Left lung (tissue), 10 donors: ENCODE data around the gene SLC44A5. TPM values are rescaled to one million over a fixed set of nuclear protein-coding genes. Genes with fewer than 3 reads are reported as not detected.

Source experiments
- ATAC-seq: fragments of 200-7000 bp; cut with Tn5 transposase; one replicate; pipeline ENCODE4 v1.9.1; 2020; ENCODE audit warnings: moderate library complexity
- DNase-seq, 4 donors: peaks; one replicate each; pipeline ENCODE4 v3.0.0-alpha.2; 2013 to 2020
- H3K27ac ChIP-seq, 2 donors: fragments of 200-600 bp; sonication (generic) in 1 of 2; one replicate each; pipeline versions ENCODE4 v1.5.0 to v1.8.0; 2020 to 2021
- H3K27me3 ChIP-seq, 2 donors: fragments of 200-600 bp; sonication (generic) in 1 of 2; one replicate each; pipeline versions ENCODE4 v1.5.0 to v1.8.0; 2020 to 2021
- H3K36me3 ChIP-seq, 2 donors: fragments of 200-600 bp; sonication (generic) in 1 of 2; one replicate each; pipeline versions ENCODE4 v1.5.0 to v1.8.0; 2020 to 2021
- H3K4me1 ChIP-seq, 2 donors: fragments of 200-600 bp; one replicate each; pipeline ENCODE4 v1.8.0; 2021
- H3K4me3 ChIP-seq, 2 donors: fragments of 200-600 bp; sonication (generic) in 1 of 2; one replicate each; pipeline versions ENCODE4 v1.5.0 to v1.8.0; 2020 to 2021; ENCODE audit warnings: mild to moderate bottlenecking in 1 of 2
- H3K9me3 ChIP-seq, 2 donors: fragments of 200-600 bp; sonication (generic) in 1 of 2; one replicate each; pipeline versions ENCODE4 v1.5.0 to v1.8.0; 2020 to 2021
- intact Hi-C, 2 donors: fragments of 100-400 bp; cut with DNase I; formaldehyde crosslinking; loops; one replicate each; pipeline versions ENCODE4 v1.11.2 to v1.14.2; 2022
- polyA plus RNA-seq, 6 donors: library from polyadenylated mRNA; unstranded; fragments of 120-200 nt; gene quantifications; one replicate each; pipeline ENCODE4 v1.2.1, GENCODE V29; 2013; ENCODE audit not compliant: insufficient read length in 6 of 6
- total RNA-seq, 2 donors: library from RNA; stranded (reverse); fragmentation: NEBNext Ultra II Directional; extraction: Animal tissue kit (Norgen Biotek cat#: 25700); gene quantifications; one replicate each; pipeline ENCODE4 v1.2.1, GENCODE V29; 2021
- TF ChIP-seq, protein P1 (sequence below), 2 donors: fragments of 200-600 bp; sonication (generic) in 1 of 2; IDR thresholded peaks; one replicate each; pipeline versions ENCODE4 v1.5.0 to v1.8.0; 2021; ENCODE audit warnings: antibody characterized with exemption in 2 of 2
- donor health status: DM: no; HTN: yes; CAD: no.
- donor health status: DM: no; HTN: no; CAD: no.

SLC44A5 gene
- total and polyA plus RNA-seq, 8 donors: 0.09 to 6.4 (median 2.7) TPM

- Histone ChIP-seq H3K27ac (no peak overlapping the region), H3K4me1 (no peaks in the 10 kb centered on the region), H3K9me3 (peaks cover 0 to 7% of the 10 kb centered on the region in 2 donors), H3K27me3 (no peaks in the 10 kb centered on the region), H3K4me3 (no peak overlapping the region), H3K36me3 (no peaks in the 10 kb centered on the region)
- no peak for ATAC-seq
- TF ChIP-seq, protein P1, sequence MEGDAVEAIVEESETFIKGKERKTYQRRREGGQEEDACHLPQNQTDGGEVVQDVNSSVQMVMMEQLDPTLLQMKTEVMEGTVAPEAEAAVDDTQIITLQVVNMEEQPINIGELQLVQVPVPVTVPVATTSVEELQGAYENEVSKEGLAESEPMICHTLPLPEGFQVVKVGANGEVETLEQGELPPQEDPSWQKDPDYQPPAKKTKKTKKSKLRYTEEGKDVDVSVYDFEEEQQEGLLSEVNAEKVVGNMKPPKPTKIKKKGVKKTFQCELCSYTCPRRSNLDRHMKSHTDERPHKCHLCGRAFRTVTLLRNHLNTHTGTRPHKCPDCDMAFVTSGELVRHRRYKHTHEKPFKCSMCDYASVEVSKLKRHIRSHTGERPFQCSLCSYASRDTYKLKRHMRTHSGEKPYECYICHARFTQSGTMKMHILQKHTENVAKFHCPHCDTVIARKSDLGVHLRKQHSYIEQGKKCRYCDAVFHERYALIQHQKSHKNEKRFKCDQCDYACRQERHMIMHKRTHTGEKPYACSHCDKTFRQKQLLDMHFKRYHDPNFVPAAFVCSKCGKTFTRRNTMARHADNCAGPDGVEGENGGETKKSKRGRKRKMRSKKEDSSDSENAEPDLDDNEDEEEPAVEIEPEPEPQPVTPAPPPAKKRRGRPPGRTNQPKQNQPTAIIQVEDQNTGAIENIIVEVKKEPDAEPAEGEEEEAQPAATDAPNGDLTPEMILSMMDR (IDR thresholded peaks at IDR 0.05): no peak
- intact Hi-C loops: no loop called here
- no peak for DNase-seq
Measured at GRCh38 chr1:75174031-75174760, 436.7 kb downstream of the SLC44A5 start.

DNA sequence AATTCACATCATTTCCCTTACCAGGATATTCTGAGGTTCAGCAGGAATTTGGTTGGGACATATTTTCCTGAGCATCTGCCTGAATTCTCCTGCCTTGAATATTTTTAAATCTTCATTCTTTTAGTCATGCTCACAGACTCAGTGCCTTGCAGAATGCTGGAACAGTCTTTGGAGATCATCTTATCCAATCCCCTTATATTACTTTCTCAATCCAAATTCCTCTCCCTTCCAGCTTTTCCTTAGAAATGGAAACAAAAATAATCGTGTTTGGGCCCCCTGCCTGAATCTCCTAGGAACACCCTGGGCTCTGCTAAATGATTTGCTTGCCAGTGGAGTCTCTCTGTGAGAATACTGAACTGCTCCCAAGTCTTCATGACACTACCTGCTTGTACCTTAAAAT lies 438.4 kb downstream of the SLC44A5 start:
- H3K9me3 ChIP-seq: peaks cover 0 to 7% of the 10 kb centered on the region in 2 donors
- no peaks in the 10 kb centered on the region for H3K36me3 ChIP-seq
- ATAC-seq (no peak), DNase-seq (no peak)
- no peak overlapping the region for H3K4me3 ChIP-seq
- intact Hi-C loops: no loop called here
- H3K4me1 ChIP-seq: no peaks in the 10 kb centered on the region
- TF ChIP-seq, protein P1 (IDR thresholded peaks at IDR 0.05): no peak
- no peaks in the 10 kb centered on the region for H3K27me3 ChIP-seq
- H3K27ac ChIP-seq: no peak overlapping the region

DNA sequence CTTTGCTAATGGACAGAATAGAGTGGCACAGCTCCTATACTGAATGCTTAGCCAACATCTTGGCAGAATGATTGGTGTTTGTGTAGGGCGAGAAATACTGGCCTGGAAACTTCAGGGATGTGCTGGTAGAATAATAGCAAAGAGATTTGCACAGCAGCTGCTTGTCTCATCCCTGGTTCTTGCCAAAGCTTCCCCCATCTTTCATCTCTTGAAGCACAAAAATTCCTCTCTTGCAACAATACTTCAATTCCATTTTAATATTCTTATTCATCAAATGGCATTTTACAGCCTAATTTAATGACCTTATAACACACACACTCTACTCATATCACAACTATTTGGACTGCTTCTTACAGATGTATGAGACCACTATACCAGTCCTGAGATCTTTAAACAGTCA lies 439.0 kb downstream of the SLC44A5 start:
- Histone ChIP-seq H3K27ac (no peak overlapping the region), H3K4me3 (no peak overlapping the region)
- intact Hi-C loops: no loop called here

DNA sequence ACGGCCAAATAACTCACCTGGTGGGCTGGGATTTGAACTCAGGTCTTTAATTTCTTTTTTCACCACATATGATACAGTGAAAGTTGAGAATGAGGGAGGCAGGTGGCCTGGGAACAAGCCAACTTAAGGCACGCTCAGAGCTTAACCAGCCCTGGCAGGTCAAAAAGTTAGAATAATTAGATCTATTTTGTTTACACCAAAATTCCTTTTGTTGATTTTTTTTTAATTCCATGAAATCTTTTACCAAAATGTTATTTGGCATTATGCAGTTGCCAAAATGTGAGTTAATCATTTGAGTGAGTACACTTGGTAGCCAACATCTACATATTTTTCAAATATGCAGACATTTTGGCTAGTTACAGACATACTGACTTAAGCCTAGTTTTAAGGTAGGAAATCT lies 439.9 kb downstream of the SLC44A5 start:
- TF ChIP-seq, protein P1 (IDR thresholded peaks at IDR 0.05): no peak
- H3K4me1 ChIP-seq: no peaks in the 10 kb centered on the region
- DNase-seq (no peak), ATAC-seq (no peak)
- no peak overlapping the region for H3K4me3 ChIP-seq
- H3K9me3 ChIP-seq: peaks cover 0 to 5% of the 10 kb centered on the region in 2 donors
- no peaks in the 10 kb centered on the region for H3K36me3 ChIP-seq
- H3K27me3 ChIP-seq: no peaks in the 10 kb centered on the region
- no peak overlapping the region for H3K27ac ChIP-seq
- intact Hi-C loops: no loop called here

More for the DNA sequence above, 439.0 kb downstream of the SLC44A5 start:
- Histone ChIP-seq H3K27me3 (no peaks in the 10 kb centered on the region), H3K9me3 (peaks cover 0 to 7% of the 10 kb centered on the region in 2 donors), H3K36me3 (no peaks in the 10 kb centered on the region), H3K4me1 (no peaks in the 10 kb centered on the region)
- no peak for DNase-seq
- no peak for ATAC-seq
- TF ChIP-seq, protein P1 (IDR thresholded peaks at IDR 0.05): no peak

DNA sequence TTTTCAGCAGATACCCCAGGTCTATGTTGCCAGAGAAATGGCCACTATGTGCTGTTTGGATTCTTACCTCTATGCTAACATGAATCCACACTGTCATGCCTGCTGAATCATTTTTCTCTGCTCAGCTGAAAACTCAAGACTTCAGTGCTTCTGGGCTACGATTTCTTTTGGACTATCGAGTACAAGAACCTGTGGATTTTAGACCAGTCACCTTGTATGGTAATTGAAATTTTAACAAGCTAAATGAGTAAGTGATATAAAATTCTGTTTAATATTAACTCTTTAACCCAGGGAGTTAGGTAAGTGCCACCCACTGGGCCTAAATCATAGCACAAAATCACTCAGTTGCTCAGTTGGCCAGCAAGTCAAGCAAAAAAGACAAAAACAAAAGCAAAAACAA lies 440.9 kb downstream of the SLC44A5 start:
- Histone ChIP-seq H3K4me3 (no peak overlapping the region), H3K27me3 (no peaks in the 10 kb centered on the region), H3K27ac (no peak overlapping the region), H3K4me1 (no peaks in the 10 kb centered on the region), H3K9me3 (no peaks in the 10 kb centered on the region), H3K36me3 (no peaks in the 10 kb centered on the region)
- no peak for ATAC-seq
- TF ChIP-seq, protein P1 (IDR thresholded peaks at IDR 0.05): no peak
- intact Hi-C loops: no loop called here
- DNase-seq: no peak
